ENCODE measurements around the gene CYP24A1.

Gene CYP24A1

DNA sequence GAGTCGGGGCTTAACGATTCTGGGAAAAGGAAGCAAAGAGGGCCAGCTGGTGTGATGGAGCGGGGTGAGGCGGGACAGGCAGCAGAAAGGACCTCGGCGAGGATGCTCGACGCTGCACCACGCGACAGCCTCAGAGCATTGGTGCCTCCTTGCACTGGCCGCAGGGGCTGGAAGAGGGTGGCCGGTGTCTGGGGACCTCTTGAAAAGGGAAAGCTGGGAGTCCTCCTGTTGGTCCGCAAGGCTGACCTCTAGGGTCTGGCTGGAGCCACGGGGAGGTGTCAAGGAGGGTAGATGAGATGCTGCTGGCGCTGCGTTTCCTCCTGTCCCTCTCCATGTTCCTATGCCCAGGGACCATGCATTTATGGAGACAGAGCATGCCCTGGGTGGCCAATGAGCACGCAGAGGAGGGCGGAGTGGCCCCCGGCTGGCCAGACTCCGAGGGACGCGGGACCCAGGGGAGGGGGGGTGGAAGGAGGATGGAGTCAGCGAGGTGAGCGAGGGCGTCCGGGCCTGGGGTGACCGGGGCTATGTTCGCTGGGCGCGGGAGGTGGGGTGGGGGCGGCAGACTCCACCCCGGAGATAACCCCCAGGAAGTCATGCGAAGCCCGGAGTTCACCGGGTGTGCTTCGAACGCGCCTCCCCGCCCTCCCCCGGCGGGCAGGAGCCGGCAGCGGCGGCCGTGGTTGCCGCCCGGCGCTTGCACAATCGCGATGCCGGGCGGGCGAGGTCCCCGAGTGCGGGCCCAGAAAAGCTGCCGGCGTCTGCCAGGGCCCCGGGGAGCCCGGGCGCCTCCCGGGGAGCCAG is at the start of gene CYP24A1:
CYP24A1 (minus strand) TSS at position 334 of the 804 bp plus-strand sequence. CDS start 407 bp downstream, outside the sequence.
- no peak for DNase-seq (ENCODE audit: low spot score)
- no peak for FAIRE-seq

GRCh38 chr20:54223285-54223684 is 49.5 kb upstream of the CYP24A1 start:
- FAIRE-seq (no peak), DNase-seq (ENCODE audit: low spot score) (no peak)

GRCh38 chr20:54221996-54222890 is 48.5 kb upstream of the CYP24A1 start:
- FAIRE-seq: no peak
- no peak for DNase-seq (ENCODE audit: low spot score)

DNA sequence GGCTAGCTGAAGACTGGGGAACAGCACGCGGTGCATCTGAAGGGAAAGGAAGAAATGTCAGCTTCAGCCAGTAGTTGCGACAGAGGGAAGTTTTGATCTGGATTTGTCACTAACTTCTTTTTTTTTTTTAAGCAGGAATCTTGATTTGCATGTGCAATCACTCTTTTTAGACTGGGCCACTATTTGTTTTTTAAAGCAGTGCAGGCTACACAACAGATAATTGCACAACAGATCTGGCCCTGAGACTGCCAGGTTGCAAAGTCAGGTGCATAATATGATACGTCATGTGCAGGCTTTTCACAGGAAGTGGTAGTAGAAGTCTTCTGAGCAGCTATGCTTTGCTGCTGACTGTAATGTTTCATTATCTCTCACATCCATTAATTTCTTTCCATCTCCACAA is 47.6 kb upstream of the CYP24A1 start:
- DNase-seq (ENCODE audit: low spot score): no peak

GRCh38 chr20:54220722-54221121 is 46.9 kb upstream of the CYP24A1 start:
- DNase-seq (ENCODE audit: low spot score) (no peak), FAIRE-seq (no peak)

More for the DNA sequence above, 47.6 kb upstream of the CYP24A1 start:
- FAIRE-seq: no peak

GRCh38 chr20:54219751-54220426 is 46.1 kb upstream of the CYP24A1 start:
- FAIRE-seq (peak; percentile 83), DNase-seq (ENCODE audit: low spot score) (peak; percentile 19)

DNA sequence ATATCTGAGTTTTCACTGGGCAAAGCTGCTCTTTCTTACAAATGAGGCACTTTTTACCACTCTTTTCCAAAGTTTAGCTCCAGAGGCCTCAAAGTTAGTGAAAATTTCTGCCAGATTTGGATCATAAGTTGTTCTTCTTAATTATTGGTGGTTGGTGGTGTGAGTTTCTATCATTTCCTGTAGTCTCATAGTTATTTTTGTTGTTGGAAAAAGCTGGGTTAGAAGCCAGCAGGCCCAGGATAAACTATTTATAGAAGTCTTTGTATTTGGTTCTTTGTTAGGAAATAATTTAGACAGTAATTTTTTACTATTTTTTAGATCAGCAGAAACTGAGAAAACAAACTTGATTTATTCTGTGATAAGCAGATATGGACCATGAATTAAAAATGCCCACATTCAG is 44.7 kb upstream of the CYP24A1 start:
- FAIRE-seq (peak; percentile 18), DNase-seq (ENCODE audit: low spot score) (no peak)

- FAIRE-seq (no peak), DNase-seq (ENCODE audit: low spot score) (no peak)
Measured at GRCh38 chr20:54217762-54218161, 44.0 kb upstream of the CYP24A1 start.

- FAIRE-seq (no peak), DNase-seq (ENCODE audit: low spot score) (no peak)
Measured at GRCh38 chr20:54215157-54215789, 41.5 kb upstream of the CYP24A1 start.

DNA sequence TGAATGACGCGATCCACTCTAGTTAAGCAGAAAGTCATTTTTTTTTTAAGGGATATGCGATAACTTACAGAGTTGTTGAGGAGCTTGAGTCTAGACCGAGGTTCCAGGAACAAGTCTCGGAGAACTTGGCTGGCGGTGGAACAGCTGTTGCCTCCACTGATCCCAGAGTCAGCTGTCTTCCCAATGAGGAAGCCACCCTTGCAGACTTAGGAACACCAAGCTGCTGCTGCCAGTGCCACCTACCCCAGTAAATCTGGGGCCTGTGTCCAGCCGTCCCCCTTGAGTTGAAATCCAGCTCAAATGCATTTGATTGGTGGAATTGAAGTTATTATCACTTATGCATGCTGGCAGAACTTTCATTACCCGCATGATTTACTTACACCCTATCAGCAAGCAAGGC is 40.8 kb upstream of the CYP24A1 start:
- FAIRE-seq (no peak), DNase-seq (ENCODE audit: low spot score) (no peak)

DNA sequence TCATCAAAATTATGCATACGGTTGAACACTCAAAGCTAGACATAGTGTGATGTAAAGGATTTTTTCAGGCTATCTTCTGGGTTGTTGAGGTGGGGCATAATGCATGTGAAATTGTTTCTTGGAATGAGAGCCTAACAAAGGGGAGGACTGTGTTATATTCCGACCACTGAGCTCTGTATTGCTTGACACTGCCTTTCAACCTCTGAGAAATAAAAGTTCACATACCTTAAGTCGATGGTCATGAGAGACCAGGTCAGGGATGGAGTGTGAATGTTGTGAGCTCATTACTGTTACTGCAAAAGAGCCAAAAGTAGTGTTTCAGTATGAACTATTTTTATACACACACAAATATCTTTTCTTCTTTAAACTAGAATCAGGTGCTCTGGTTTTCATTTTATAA is 39.1 kb upstream of the CYP24A1 start:
- DNase-seq (ENCODE audit: low spot score): no peak
- no peak for FAIRE-seq

GRCh38 chr20:54212226-54212625 is 38.4 kb upstream of the CYP24A1 start:
- no peak for FAIRE-seq

GRCh38 chr20:54209216-54209813 is 35.5 kb upstream of the CYP24A1 start:
- FAIRE-seq (no peak), DNase-seq (ENCODE audit: low spot score) (no peak)

More at GRCh38 chr20:54212226-54212625, 38.4 kb upstream of the CYP24A1 start:
- DNase-seq (ENCODE audit: low spot score): no peak

- FAIRE-seq: no peak
- peak; percentile 30 for DNase-seq (ENCODE audit: low spot score)
Measured at GRCh38 chr20:54208548-54209176, 34.9 kb upstream of the CYP24A1 start.

- peak; percentile 72 for DNase-seq (ENCODE audit: low spot score)
- FAIRE-seq: no peak
Measured at GRCh38 chr20:54207743-54208547, 34.2 kb upstream of the CYP24A1 start, which contains the start of gene PFDN4. PFDN4 (plus strand) TSS chr20:54208087; CDS start chr20:54208101, 14 bp downstream.

- no peak for FAIRE-seq
Measured at GRCh38 chr20:54207053-54207742, 33.4 kb upstream of the CYP24A1 start.

DNA sequence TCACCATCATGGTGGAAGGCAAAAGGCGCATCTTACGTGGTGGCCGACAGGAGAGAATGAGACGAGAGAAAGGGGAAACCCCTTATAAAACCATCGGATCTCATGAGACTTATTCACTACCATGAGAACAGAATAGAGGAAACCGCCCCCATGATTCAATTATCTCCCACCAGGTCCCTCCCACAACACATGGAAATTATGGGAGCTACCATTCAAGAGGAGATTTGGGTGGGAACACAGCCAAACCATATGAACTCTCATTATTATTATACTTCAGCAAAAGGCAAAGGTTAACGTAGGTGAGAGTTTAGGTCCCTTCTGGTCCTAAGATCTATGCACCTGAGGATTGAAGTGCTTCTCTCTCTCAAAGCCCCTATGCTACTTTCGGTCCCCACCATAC is 31.7 kb upstream of the CYP24A1 start:
- FAIRE-seq (no peak), DNase-seq (ENCODE audit: low spot score) (no peak)

More at GRCh38 chr20:54207053-54207742, 33.4 kb upstream of the CYP24A1 start:
- DNase-seq (ENCODE audit: low spot score): no peak

DNA sequence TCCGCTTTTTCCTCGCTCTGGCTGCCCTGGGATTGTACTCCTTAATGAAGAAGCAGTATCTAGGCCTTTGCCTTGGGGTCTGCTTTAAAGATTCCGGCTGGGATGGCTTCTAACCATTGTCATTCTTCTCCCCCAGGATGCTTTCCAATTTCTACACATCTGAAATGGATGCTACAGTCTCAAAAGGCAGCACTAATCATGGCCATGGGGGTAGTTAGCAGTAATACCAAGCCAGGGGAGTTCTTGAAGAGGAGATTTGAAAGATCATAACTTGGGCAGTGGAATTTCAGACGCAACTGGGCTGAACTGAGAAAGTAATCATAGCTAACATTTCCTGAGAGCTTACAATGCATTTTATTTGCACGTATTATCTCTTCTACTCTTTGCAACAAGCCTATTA is 30.7 kb upstream of the CYP24A1 start:
- FAIRE-seq (no peak), DNase-seq (ENCODE audit: low spot score) (no peak)

DNA sequence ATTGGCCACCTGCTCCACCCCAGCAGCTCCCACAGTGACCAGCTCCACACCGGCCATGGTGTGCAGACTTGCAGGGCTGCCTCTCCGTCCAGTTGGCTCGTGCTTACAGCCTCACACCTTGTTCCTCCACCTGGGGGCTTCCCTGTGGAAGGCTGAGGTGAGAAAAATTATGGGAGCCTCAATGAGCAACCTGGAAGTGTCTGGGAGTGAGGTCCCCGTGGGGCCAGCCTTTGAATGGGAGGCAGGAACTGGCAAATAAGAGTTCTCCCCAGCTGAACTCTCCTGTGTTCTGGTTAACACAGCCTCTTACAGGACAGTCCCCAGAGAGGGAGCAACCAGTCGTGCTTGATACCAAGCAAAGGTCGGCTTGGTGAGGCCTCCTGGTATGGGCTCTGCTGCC is 30.3 kb upstream of the CYP24A1 start:
- no peak for FAIRE-seq

More for the DNA sequence above, 30.3 kb upstream of the CYP24A1 start:
- no peak for DNase-seq (ENCODE audit: low spot score)
